GM18861 (cell line): ENCODE data around the gene ZBTB7C.
"Not testable (repeated sequence)": the region's sequence is repeated elsewhere in the genome, so short reads cannot be mapped to it uniquely, and the experiment has no call there.

Experiments
- ATAC-seq: cut with Tn5 transposase; IDR thresholded peaks from one replicate; pipeline ENCODE4 v1.9.1; 2021; ENCODE audit not compliant: unreplicated experiment

Gene ZBTB7C

GRCh38 chr18:48408727-48409590 is at the start of gene ZBTB7C:
Gene ZBTB7C (minus strand): TSS chr18:48409383.
- ATAC-seq: no peak

DNA sequence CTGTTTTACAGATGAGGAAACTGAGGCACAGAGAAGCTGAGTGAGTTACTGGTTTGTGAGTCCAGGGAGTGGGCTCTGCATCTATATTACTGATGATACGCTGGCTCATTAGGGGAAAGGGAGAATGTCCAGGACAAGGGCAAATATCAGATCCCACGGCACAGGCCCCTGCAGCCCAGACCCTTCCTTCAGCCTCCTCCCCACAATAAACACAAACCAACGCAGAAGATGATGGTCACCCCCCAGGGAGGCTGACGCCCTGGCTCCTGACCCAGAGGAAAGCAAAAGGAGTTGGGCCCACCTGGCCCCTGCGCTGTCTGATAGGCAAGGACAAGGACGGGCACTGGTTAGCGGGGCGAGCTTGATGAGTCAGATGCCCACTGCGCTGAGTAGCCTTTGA is 47.7 kb upstream of the ZBTB7C start:
- no peak for ATAC-seq

DNA sequence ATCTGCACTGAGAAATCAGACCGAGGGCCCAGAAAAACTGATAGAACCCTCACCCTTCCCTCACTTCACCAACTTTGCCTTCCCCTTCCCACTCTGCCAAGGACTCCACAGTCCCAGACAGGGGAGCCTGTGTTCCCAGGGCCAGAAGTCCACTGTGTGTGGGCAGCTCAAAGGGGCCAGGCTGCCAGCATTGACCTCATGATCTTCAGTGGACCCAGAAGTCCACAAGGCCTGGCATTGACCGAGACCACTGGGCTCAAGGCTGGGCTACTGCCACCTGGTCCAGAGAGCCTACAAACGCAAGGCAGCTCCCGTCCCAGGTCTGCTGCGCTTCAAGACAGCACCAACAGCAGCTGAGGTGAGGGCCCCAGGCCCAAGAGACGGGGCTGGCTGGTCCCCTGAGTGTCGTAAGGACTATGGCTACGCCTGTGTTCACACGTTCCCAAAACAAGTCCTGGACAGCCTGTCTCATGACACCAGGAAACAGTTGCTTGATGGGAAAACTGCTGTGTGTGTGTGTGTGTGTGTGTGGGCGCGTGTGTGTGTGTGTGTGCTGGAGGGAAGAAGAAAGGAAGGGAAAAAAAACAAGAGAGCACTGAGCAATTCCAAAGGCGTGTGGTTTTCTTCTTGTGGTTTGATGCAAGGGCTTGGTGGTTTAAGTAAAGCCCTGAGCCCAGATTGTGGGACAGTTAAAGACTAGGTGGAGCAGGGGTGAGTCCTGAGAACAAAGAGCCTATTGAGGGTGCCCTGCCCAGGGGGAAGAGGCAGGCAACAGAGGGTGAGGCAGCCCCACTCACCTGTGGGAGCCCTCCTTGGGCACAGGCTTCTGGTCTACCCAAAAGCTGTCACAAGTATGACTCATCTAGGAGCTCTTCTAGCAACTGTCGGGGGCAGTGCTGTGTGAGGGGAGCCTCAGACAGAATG is 46.6 kb upstream of the ZBTB7C start:
- ATAC-seq: no peak

DNA sequence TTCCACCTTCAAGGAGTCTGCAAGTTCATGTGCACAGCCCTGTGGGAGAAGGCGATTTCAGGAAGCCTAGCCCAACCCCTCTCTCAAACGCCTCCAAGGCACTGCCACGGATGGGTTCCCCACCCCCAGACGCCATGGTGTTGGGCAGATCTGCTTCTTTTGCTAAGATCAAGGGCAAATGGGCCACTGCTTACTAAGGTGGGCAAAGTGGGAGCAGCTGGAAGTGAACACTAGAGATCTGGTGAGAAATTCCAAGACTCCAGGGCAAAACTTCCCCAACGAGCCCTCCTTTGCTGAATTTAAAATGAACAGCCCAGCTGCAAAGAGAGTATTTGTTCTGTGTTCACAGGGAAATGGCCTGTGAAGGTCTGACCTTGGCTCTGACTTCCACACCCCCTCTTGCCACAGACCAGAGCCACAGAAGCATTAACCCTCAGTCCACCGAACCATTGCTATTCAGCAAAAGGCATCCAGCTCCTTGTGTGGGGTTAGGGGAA is 45.1 kb upstream of the ZBTB7C start:
- no peak for ATAC-seq

DNA sequence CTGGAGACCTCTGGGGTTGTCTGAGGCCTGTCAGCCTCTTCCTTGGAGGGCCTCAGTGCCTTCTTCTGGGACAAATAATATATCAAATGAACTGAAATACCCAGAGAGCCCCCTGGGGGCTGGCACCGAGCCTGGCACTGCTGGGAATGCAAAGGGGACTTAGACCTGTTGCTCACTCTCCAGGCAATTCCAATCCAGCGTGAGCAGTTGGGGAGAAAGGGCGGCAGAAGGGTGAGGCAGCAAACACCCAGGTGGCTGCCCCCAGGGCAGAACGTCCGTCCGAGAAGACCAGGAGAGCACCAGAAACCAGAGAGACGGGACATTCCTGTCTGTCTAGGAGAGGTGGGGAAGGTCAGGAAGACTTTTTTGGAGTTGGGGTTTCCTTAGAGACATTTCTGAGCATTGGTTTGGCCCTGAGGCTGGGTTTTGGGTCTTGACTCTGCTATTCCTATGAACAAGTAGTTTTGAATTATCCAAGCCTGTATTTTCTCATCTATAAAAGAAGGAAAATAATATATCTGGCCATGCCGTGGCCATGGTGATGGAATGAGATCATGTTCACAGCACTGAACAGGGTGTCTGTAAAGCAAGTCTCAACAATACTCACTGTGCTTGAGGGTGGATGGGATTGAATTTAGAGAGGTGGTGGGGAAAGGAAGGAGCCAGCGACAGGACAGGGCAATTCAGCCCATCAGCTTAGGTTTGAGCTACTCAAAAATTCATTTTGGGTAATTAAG is 44.3 kb upstream of the ZBTB7C start:
- no peak for ATAC-seq

DNA sequence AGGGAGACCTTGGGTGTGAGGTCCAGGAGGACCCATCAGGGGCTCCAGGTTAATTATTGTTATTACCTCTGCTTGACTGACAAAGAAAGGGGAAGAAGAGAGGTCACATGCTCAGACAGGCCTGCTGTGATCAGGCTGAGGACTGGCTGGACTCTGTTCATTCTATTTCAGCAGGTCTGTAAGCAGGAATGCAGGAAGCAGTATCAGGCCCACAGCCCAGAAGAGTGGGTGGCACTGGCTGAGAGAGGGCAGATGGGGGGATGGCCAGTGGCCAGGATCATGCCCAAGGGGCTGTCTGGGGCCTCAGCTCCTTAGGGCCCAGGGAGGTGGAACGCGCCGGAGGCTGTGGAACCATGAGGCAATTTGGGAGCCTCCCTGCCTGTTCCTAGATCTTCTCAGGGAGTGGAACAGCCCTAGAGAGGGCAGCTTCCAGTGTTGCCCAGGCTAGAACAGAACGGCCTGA is 43.7 kb upstream of the ZBTB7C start:
- no peak for ATAC-seq

DNA sequence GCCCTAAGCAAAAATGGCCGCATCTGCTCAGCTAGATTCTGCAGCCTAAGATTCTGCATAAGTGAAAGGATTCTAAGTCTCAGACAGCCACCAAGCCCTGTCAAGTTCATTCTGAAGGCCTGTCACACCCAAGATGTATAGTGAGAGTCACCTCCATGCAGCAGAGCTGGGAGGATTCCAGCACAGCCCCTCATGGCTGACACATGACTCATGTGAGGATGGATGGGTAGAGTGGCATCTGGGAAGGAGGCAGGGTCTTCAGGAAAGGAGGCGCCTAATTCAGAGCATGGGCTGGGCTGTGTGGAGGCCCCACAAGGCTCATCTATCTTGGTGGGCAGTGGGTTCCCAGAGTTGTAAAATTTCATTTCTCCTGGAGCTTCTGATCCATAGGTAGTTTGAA is 41.5 kb upstream of the ZBTB7C start:
- no peak for ATAC-seq

GRCh38 chr18:48446582-48447225 is 37.5 kb upstream of the ZBTB7C start:
- peak; percentile 50 for ATAC-seq

- ATAC-seq: peak; percentile 69
Measured at GRCh38 chr18:48445540-48445939, 36.4 kb upstream of the ZBTB7C start.

DNA sequence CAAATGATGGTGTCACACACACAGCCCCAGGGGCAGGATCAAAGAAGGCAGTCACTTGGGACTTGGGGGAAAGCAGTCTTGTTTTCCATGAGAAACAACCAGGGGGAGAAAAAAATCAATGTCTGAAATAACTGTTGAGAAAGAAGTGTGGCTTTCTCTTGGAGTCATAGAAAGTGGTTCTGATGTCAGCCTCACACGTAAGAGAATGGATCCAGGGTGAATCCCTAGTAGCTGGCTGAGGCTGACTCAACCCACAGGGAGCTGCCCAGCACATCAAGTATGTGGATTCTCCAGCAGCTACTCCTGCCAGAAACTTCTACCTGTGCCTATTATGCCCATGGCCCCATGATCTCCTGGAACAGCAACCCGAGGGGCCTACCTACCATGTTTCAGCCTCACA is 33.6 kb upstream of the ZBTB7C start:
- no peak for ATAC-seq

GRCh38 chr18:48441405-48441881 is 32.3 kb upstream of the ZBTB7C start:
- ATAC-seq: no peak

DNA sequence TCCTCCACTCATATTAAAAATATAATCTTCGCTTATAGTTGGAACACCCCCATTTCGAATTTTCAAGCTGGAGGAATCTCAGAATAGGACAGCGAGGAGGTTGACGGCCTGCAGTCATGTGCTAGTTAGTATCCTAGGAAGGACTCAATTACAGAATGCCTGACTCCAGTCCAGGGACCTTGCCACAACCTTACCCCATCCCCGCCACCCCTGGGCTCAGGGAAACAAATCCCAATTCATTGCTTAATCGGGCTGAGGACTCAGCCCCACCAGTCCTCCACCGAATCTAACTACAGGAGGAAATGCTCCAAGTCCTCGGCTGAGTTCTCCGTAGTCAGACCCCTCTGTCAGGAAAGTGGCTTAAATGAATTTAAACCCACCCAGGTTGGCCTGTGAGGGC is 31.7 kb upstream of the ZBTB7C start:
- ATAC-seq: no peak

GRCh38 chr18:48436907-48437306 is 27.7 kb upstream of the ZBTB7C start:
- no peak for ATAC-seq

GRCh38 chr18:48434382-48434781 is 25.2 kb upstream of the ZBTB7C start:
- not testable (repeated sequence) for ATAC-seq

GRCh38 chr18:48433541-48433940 is 24.4 kb upstream of the ZBTB7C start:
- ATAC-seq: no peak

- ATAC-seq: no peak
Measured at GRCh38 chr18:48430150-48430549, 21.0 kb upstream of the ZBTB7C start.

DNA sequence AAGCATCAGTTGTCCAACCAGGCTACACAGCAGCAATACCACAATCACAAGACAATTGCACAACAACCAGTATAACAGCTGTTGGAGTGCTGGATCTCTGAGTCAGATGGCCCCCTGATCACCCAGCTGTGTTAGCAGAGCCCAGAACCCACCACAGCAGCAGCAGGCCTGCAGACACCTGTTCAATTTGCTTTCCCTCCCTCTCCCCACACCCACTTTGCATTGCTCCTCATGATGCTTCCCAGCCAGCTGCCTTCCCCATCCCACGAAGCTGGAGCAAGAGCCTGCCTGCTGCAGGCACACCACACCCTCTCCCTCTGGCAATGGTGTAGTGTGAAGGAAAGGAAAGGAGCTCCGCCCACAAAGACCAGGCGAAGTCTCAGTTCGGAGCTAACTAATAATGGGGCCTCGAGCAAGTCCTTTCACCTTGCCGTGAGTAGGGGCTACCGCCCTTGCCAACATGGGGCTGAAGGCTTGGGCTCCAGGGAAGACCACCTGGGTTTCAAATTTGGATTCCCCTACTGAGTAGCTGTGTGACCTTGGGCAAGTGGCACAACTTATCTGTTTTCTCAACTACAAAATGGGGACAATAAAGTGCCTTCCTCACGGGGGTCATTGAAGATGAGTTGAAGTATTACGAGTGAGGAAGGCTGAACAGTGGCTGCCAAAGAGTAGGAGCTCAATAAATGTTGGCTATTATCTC is 19.4 kb upstream of the ZBTB7C start:
- no peak for ATAC-seq

GRCh38 chr18:48422947-48423378 is 13.8 kb upstream of the ZBTB7C start:
- no peak for ATAC-seq

DNA sequence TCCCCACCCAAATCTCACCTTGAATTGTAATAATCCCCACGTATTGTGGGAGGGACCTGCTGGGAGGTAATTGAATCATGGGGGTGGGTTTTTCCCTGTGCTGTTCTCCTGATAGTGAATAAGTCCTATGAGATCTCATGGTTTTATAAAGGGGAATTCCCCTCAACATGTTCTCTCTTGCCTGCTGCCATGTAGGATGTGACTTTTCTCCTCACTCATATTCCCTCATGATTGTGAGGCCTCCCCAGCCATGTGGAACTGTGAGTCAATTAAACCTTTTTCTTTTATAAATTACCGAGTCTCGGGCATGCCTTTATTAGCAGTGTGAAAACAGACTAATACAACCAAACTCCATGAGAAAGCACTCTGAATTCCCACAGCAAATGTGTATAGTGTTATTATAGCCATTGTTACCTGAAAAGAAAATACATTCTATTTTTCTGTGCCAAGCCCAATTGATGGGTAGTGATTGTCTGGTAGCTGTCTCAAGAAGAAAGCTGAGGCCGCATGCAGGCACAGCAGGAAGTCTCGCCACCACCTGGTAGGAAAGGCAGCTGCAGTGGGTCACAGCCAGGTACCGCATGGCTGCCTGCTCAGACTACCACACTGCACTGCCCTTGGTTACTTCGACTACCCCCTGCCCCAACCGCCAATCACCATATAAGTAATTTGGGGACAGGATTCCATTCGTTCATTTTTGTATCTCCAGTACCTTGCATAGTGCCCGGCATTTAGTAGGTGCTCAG is 10.3 kb upstream of the ZBTB7C start:
- no peak for ATAC-seq
